CD14-positive monocyte (primary cell): ENCODE measurements around the gene DYDC2. TPM values are rescaled to one million over a fixed set of nuclear protein-coding genes. Genes with fewer than 3 reads are reported as not detected.

ENCODE experiments used
- DNase-seq, 3 donors: peaks; one replicate each; pipeline ENCODE4 v3.0.0-alpha.2; 2011 to 2022
- H2AFZ ChIP-seq: 2 replicates; pipeline ENCODE4 v1.6.0; 2012; ENCODE audit warnings: mild to moderate bottlenecking, low read depth, low read length, inconsistent platforms; ENCODE audit not compliant: insufficient read depth, poor library complexity, severe bottlenecking
- H3K27ac ChIP-seq, 2 donors: 1 replicate in 1 of 2; 2 replicates in 1 of 2; pipeline ENCODE4 v1.5.1; 2012 to 2013; ENCODE audit warnings: low read length in 2 of 2, control low read depth in 1 of 2, inconsistent platforms in 1 of 2, low read depth in 1 of 2, mild to moderate bottlenecking in 1 of 2
- H3K27me3 ChIP-seq, 2 donors: one replicate each; pipeline versions ENCODE4 v1.6.0 to v1.6.1; 2011 to 2013; ENCODE audit warnings: low read length in 2 of 2; ENCODE audit not compliant: control insufficient read depth in 2 of 2, insufficient read depth in 2 of 2
- H3K36me3 ChIP-seq, 2 donors: replicated peaks in 1 of 2; 1 replicate in 1 of 2; 2 replicates in 1 of 2; pipeline versions ENCODE4 v1.5.1 to v1.6.1; 2012 to 2013; ENCODE audit warnings: low read length in 2 of 2, control low read depth in 1 of 2, inconsistent platforms in 1 of 2, mild to moderate bottlenecking in 1 of 2; ENCODE audit not compliant: insufficient read depth in 2 of 2, control insufficient read depth in 1 of 2
- H3K4me1 ChIP-seq, 2 donors: 1 replicate in 1 of 2; 2 replicates in 1 of 2; pipeline versions ENCODE4 v1.5.1 to v1.6.1; 2012 to 2013; ENCODE audit warnings: low read length in 2 of 2, control low read depth in 1 of 2, inconsistent platforms in 1 of 2, mild to moderate bottlenecking in 1 of 2, moderate library complexity in 1 of 2; ENCODE audit not compliant: insufficient read depth in 2 of 2, control insufficient read depth in 1 of 2
- H3K4me2 ChIP-seq: replicated peaks from 2 replicates; pipeline ENCODE3; 2012; ENCODE audit warnings: low read length, moderate library complexity, mild to moderate bottlenecking; ENCODE audit not compliant: poor library complexity, severe bottlenecking; ENCODE audit errors: extremely low read depth
- H3K4me3 ChIP-seq, 3 experiments: fragments of 200-600 bp in 1 of 3; sonication (generic) in 1 of 3; replicated peaks in 1 of 3; 1 replicate in 2 of 3; 2 replicates in 1 of 3; pipeline ENCODE4 v1.5.1; 2011 to 2013; ENCODE audit warnings: low read length in 3 of 3, mild to moderate bottlenecking in 3 of 3, control low read depth in 2 of 3, low read depth in 2 of 3, inconsistent platforms in 1 of 3, moderate library complexity in 1 of 3
- H3K79me2 ChIP-seq: 2 replicates; pipeline ENCODE4 v1.6.0; 2012; ENCODE audit warnings: mild to moderate bottlenecking, control low read depth, inconsistent platforms, low read length, moderate library complexity; ENCODE audit not compliant: insufficient read depth
- H3K9ac ChIP-seq: 2 replicates; pipeline ENCODE4 v1.6.0; 2017; ENCODE audit warnings: low read length, mild to moderate bottlenecking; ENCODE audit not compliant: insufficient read depth, poor library complexity, severe bottlenecking
- H3K9me3 ChIP-seq, 2 donors: replicated peaks in 1 of 2; 1 replicate in 1 of 2; 2 replicates in 1 of 2; pipeline versions ENCODE4 v1.5.1 to v1.6.1; 2012 to 2013; ENCODE audit warnings: low read length in 2 of 2, control low read depth in 1 of 2; ENCODE audit not compliant: control insufficient read depth in 1 of 2, insufficient read depth in 1 of 2
- H4K20me1 ChIP-seq: 2 replicates; pipeline ENCODE4 v1.6.0; 2012; ENCODE audit warnings: mild to moderate bottlenecking, low read length, control low read depth, moderate library complexity; ENCODE audit not compliant: insufficient read depth
- H3K27ac Mint-ChIP-seq, 7 donors: one replicate each; pipeline ENCODE4 v1.8.0; 2020; ENCODE audit warnings: mild to moderate bottlenecking in 7 of 7, mixed read lengths in 7 of 7, moderate library complexity in 6 of 7, inconsistent platforms in 2 of 7
- H3K27me3 Mint-ChIP-seq, 3 donors: one replicate each; pipeline ENCODE4 v1.8.0; 2021 to 2022; ENCODE audit warnings: low read depth in 3 of 3, mild to moderate bottlenecking in 3 of 3, mixed read lengths in 3 of 3, moderate library complexity in 3 of 3, inconsistent platforms in 1 of 3
- H3K36me3 Mint-ChIP-seq, 2 donors: one replicate each; pipeline ENCODE4 v1.8.0; 2020; ENCODE audit warnings: mixed read lengths in 2 of 2, inconsistent platforms in 1 of 2, mild to moderate bottlenecking in 1 of 2
- H3K4me1 Mint-ChIP-seq: one replicate; pipeline ENCODE4 v1.8.0; 2020; ENCODE audit warnings: mild to moderate bottlenecking, mixed read lengths
- H3K4me3 Mint-ChIP-seq, 2 donors: one replicate each; pipeline ENCODE4 v1.8.0; 2020; ENCODE audit warnings: mild to moderate bottlenecking in 2 of 2, mixed read lengths in 2 of 2, moderate library complexity in 1 of 2
- H3K9me3 Mint-ChIP-seq, 7 donors: one replicate each; pipeline ENCODE4 v1.8.0; 2020 to 2022; ENCODE audit warnings: mixed read lengths in 7 of 7, mild to moderate bottlenecking in 6 of 7, moderate library complexity in 6 of 7, inconsistent platforms in 2 of 7
- WGBS: methylation state at CpG from one replicate; pipeline ENCODE4 v1.1.5; 2013; ENCODE audit warnings: missing lambda C conversion rate; ENCODE audit not compliant: insufficient coverage; 5-methylcytosine and 5-hydroxymethylcytosine counted together
- intact Hi-C, 2 donors: fragments of 100-400 bp; cut with micrococcal nuclease; formaldehyde crosslinking; loops; one replicate each; pipeline versions ENCODE4 v1.15.0 to v1.15.1; 2023
- polyA plus RNA-seq, 3 donors: library from polyadenylated mRNA; depleted of rRNA in 1 of 3; unstranded in 2 of 3; stranded (reverse) in 1 of 3; fragments of 300-500 nt in 2 of 3; fragments of >200 nt in 1 of 3; fragmentation: Illumina TruSeq in 2 of 3; gene quantifications; 1 replicate in 2 of 3; 2 replicates in 1 of 3; pipeline ENCODE4 v1.2.3, GENCODE V29; 2012 to 2021
- TF ChIP-seq, protein P1 (sequence below): fragments of 200-600 bp; IDR thresholded peaks from one replicate; pipeline ENCODE4 v1.8.0; 2022; ENCODE audit warnings: antibody characterized with exemption, mild to moderate bottlenecking

The DYDC2 gene
- polyA plus RNA-seq, 3 donors, result not detected

DNA sequence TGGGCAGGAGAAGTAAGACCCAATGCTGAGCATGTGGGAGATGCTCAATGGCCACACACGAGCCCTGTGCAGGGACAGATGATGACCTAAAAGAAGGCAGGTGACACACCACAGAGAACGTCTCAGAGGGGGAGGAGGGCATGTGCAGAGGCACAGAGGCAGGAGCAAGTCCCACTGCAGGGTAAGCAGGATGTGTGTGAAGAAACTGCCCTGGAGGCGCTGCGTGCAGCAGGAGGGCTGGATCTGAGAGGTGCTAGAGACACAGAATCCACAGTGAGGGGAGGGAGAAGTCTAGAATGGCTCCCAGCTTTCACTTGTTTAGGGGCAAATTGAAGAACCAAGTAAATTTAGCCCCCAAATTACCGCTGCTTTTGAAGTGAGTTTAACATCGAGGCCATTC, 14.9 kb downstream of the DYDC2 start:
- WGBS, result 93% methylated on average over 4 of the region's 6 CpGs
- Mint-ChIP-seq H3K9me3 (peaks cover 9 to 24% (median 16%) of the 10 kb centered on the region in 7 donors), H3K4me3 (no peak overlapping the region), H3K36me3 (no peaks in the 10 kb centered on the region), H3K27me3 (peaks cover 1 to 8% (median 3%) of the 10 kb centered on the region in 3 donors), H3K4me1 (no peaks in the 10 kb centered on the region), H3K27ac (no peak overlapping the region)
- no peak overlapping the region for H3K4me3 ChIP-seq
- no peak overlapping the region for H3K4me2 ChIP-seq
- no peaks in the 10 kb centered on the region for H3K36me3 ChIP-seq
- DNase-seq, result no peak
- H3K9ac ChIP-seq, result no peak overlapping the region
- TF ChIP-seq, protein P1, sequence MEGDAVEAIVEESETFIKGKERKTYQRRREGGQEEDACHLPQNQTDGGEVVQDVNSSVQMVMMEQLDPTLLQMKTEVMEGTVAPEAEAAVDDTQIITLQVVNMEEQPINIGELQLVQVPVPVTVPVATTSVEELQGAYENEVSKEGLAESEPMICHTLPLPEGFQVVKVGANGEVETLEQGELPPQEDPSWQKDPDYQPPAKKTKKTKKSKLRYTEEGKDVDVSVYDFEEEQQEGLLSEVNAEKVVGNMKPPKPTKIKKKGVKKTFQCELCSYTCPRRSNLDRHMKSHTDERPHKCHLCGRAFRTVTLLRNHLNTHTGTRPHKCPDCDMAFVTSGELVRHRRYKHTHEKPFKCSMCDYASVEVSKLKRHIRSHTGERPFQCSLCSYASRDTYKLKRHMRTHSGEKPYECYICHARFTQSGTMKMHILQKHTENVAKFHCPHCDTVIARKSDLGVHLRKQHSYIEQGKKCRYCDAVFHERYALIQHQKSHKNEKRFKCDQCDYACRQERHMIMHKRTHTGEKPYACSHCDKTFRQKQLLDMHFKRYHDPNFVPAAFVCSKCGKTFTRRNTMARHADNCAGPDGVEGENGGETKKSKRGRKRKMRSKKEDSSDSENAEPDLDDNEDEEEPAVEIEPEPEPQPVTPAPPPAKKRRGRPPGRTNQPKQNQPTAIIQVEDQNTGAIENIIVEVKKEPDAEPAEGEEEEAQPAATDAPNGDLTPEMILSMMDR, result no peak
- H3K4me1 ChIP-seq, result no peaks in the 10 kb centered on the region
- no peak overlapping the region for H3K27ac ChIP-seq
- no peaks in the 10 kb centered on the region for H3K27me3 ChIP-seq
- no peaks in the 10 kb centered on the region for H4K20me1 ChIP-seq
- H3K79me2 ChIP-seq, result no peaks in the 10 kb centered on the region
- peaks cover 11 to 19% of the 10 kb centered on the region in 2 donors for H3K9me3 ChIP-seq
- H2AFZ ChIP-seq, result no peak overlapping the region
- intact Hi-C loops, result no loop called here

DNA sequence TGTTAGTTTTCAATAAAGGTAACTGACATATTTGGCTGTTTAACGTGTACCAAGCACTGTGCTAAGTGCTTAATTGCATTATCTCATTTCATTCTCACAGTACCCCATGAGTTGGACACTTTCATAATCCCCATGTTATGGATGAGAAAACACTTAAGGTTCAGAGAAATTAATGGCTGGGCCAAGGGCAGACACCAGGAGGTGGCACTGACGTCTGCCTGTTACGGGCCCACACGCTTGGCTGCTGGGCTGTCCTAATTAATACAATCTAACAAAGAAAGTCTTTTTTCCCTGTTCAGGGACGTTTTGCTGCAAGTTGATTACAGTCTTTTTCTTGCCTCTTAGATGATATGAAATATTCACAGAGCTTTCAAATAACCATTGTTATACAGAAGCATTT, 16.1 kb downstream of the DYDC2 start:
- DNase-seq, result no peak
- H3K27me3 ChIP-seq, result no peaks in the 10 kb centered on the region
- H3K27me3 Mint-ChIP-seq, result peaks cover 0 to 10% (median 1%) of the 10 kb centered on the region in 3 donors
- no peak overlapping the region for H3K4me3 Mint-ChIP-seq
- peaks cover 0 to 7% of the 10 kb centered on the region in 2 donors for H3K9me3 ChIP-seq
- WGBS, result 100% methylated on average over 2 of the region's 5 CpGs
- H3K36me3 Mint-ChIP-seq, result no peaks in the 10 kb centered on the region
- H4K20me1 ChIP-seq, result no peaks in the 10 kb centered on the region
- no peak overlapping the region for H2AFZ ChIP-seq
- no peak overlapping the region for H3K4me3 ChIP-seq
- TF ChIP-seq, protein P1, result no peak
- intact Hi-C loops, result no loop called here
- no peaks in the 10 kb centered on the region for H3K79me2 ChIP-seq
- H3K9ac ChIP-seq, result no peak overlapping the region
- peaks cover 2 to 12% (median 5%) of the 10 kb centered on the region in 7 donors for H3K9me3 Mint-ChIP-seq
- no peaks in the 10 kb centered on the region for H3K36me3 ChIP-seq
- no peak overlapping the region for H3K27ac ChIP-seq
- no peak overlapping the region for H3K27ac Mint-ChIP-seq
- H3K4me1 ChIP-seq, result no peaks in the 10 kb centered on the region
- H3K4me1 Mint-ChIP-seq, result no peaks in the 10 kb centered on the region
- H3K4me2 ChIP-seq, result no peak overlapping the region
